Measurements from ENCODE around the gene ZSCAN9. TPM values are rescaled to one million over a fixed set of nuclear protein-coding genes. Genes with fewer than 3 reads are reported as not detected.

ZSCAN9 gene
- total RNA-seq, 4 donors from 2014 or later: 13.0 to 18.7 (median 14.8) TPM

DNA sequence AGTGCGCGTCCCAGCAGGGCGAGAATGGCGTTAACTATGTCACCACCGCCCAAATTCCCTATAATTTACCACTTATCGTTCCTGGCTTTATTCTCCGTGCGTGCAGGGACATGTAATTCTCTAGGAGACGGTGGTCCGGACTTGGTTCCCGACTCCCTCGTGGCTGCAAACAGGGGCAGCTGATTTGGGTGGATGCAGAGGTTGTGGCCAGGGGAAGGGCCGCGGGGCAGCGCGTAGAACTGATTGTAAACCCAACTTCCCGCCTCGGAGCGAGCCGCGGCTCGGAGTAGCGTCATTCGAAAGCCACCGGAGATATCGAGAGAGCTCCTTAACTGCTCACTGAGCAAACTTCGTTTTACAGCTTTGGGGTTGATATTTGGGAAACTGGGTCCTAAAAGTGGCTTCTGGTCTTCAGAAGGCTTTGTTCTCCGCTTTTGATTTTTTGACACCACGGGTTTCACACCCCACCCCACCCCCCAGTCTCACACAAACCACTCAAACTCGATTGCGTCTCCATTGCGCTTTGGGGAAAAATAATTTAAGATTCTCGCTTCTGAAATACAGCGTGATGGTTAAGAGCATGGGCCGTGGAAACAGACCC, 17.5 kb upstream of the ZSCAN9 start:
- H3K27ac ChIP-seq: no peak overlapping the region
- WGBS, 2 donors: 4 to 6% methylated on average over 27 to 35 of the region's 35 CpGs
- no peaks in the 10 kb centered on the region for H3K36me3 ChIP-seq
- no peak for DNase-seq
- intact Hi-C loops (cut with DNase I): no loop called here
- no peak for TF ChIP-seq CTCF (IDR thresholded peaks at IDR 0.05)
- TF ChIP-seq POLR2A (IDR thresholded peaks at IDR 0.05): no peak
- peaks cover 41% of the 10 kb centered on the region for H3K27me3 ChIP-seq
- H3K4me1 ChIP-seq: peaks cover 4 to 6% of the 10 kb centered on the region in 2 donors
- no peaks in the 10 kb centered on the region for H3K9me3 ChIP-seq
- H3K4me3 ChIP-seq (replicated peaks in 1 of 3): peak overlapping the region in 1 of 3 donors; percentile 5

DNA sequence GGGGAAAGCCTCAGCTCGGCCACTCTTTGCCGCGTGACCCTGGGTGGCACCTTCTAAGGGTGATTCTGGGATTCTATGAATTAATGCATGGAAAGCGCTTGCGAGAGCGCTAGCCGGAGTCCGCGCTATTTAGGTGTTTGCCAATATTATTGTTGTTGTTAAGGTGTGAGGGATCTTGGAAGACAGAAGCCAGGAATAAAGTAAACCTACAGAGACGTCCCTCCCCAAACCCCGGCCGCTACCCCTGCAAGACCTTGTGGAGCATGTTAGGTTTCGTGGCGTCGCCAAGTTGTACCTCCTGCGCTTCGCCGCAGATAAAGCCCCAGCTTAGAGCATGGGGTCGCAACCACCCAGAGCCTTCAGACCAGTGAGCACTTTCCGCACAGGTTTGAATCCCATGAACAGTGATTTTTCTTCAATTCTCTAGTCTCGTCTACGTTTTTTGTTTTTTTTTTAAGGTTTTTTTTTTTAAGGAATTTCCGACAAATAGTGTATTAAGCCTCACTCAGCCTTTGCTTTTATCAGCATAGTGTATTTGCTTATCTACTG, 16.9 kb upstream of the ZSCAN9 start:
- no peaks in the 10 kb centered on the region for H3K36me3 ChIP-seq
- no peaks in the 10 kb centered on the region for H3K9me3 ChIP-seq
- 7 to 8% methylated on average over 23 of the region's 23 CpGs for WGBS, 2 donors
- H3K27me3 ChIP-seq: peaks cover 47% of the 10 kb centered on the region
- TF ChIP-seq CTCF (IDR thresholded peaks at IDR 0.05) (no peak), POLR2A (IDR thresholded peaks at IDR 0.05) (no peak)
- H3K4me1 ChIP-seq: peaks cover 4 to 6% of the 10 kb centered on the region in 2 donors
- H3K27ac ChIP-seq: no peak overlapping the region
- no peak for DNase-seq
- no peak overlapping the region for H3K4me3 ChIP-seq (replicated peaks in 1 of 3)
- intact Hi-C loops (cut with DNase I): no loop called here

DNA sequence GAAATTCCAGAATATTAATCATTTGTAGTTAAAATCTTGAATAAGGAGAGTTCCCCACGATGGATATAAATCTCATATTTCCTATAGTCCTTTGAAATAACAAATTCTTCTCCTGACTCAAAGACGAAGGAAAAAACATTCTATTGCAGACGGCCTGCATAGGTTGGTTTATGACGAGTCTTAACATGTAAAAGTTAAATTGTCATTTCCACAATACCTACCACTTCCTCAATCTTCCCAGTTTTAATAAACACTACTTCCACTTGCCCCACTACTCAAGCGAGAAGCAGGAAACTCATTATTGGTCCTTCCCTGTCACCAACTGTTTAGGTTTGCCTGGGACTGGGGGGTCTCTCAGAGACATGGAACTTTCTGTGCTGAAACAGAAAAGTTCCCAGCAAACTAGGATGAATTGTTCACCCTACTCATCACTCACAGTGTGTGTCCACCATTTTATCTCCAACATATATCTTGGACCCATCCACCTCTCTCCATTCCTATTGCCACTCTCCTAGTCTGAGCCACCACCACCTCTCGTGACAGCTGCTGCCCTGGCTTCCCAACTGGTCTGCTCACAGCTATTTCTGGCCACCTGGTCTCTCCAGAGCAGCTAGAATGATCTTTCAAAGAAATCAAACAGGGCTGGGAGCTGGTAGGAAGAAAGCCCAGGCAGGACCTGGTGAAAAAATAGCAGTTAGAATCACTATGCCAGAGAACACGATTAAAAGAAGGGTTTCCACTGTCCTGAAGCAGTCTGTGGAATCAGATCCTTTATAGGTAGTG, 15.1 kb upstream of the ZSCAN9 start:
- no peaks in the 10 kb centered on the region for H3K9me3 ChIP-seq
- DNase-seq: no peak
- WGBS, 2 donors: 62 to 70% methylated on average over 7 of the region's 7 CpGs
- H3K4me3 ChIP-seq (replicated peaks in 1 of 3): no peak overlapping the region
- peaks cover 47% of the 10 kb centered on the region for H3K27me3 ChIP-seq
- intact Hi-C loops (cut with DNase I): loop anchor here (10.0 kb wide), 1 partner anchor 75 kb away; no protein-coding TSS in a partner anchor
- no peaks in the 10 kb centered on the region for H3K36me3 ChIP-seq
- no peak overlapping the region for H3K27ac ChIP-seq
- no peak for TF ChIP-seq POLR2A (IDR thresholded peaks at IDR 0.05)
- no peak for TF ChIP-seq CTCF (IDR thresholded peaks at IDR 0.05)
- H3K4me1 ChIP-seq: peaks cover 4 to 6% of the 10 kb centered on the region in 2 donors

GRCh38 chr6:28211840-28212509, 13.1 kb upstream of the ZSCAN9 start:
- intact Hi-C loops (cut with DNase I): loop anchor here (10.0 kb wide), 1 partner anchor 77 kb away; no protein-coding TSS in a partner anchor
- Histone ChIP-seq H3K4me3 (replicated peaks in 1 of 3) (no peak overlapping the region), H3K27ac (no peak overlapping the region), H3K9me3 (no peaks in the 10 kb centered on the region), H3K4me1 (peaks cover 4 to 6% of the 10 kb centered on the region in 2 donors), H3K36me3 (no peaks in the 10 kb centered on the region), H3K27me3 (peaks cover 47% of the 10 kb centered on the region)
- DNase-seq: no peak
- 14 to 20% methylated on average over 16 of the region's 16 CpGs for WGBS, 2 donors
- TF ChIP-seq CTCF (IDR thresholded peaks at IDR 0.05) (no peak), POLR2A (IDR thresholded peaks at IDR 0.05) (no peak)

All from thyroid gland (tissue), 4 donors.